Measurements from ENCODE around the gene ELK3.

ELK3 gene

DNA sequence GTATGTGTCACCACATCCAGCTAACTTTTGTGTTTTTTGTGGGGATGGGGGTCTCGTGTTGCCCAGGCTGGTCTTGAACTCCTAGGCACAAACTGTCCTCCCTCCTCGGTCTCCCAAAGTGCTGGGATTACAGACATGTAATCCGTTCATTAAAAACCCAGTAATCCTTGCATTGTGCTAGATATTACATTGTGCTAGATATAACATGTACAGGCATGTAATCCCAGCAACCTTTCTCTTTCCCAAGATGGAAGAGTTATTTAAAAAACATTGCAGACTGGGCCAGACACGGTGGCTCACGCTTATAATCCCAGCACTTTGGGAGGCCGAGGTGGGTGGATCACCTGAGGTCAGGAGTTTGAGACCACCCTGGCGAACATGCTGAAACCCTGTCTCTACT lies 19.7 kb downstream of the ELK3 start:
- no peak for DNase-seq

DNA sequence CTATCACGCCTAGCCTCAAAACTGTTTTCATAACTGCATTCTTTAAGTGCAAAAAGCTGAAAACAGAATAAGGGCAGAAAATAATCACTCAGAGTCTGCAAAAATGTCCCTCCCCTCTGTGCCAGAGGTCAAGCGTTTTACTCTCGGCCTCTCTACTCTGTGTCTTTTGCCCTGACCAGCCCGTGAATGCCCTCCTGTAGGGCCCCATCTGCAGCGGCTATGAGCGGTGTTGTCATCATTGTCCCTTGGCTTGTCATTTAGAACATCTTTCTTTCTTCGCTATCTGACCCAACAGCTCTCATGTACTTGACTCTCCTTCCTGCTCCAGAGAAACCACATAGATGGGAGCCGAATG lies 21.7 kb downstream of the ELK3 start:
- no peak for DNase-seq

DNA sequence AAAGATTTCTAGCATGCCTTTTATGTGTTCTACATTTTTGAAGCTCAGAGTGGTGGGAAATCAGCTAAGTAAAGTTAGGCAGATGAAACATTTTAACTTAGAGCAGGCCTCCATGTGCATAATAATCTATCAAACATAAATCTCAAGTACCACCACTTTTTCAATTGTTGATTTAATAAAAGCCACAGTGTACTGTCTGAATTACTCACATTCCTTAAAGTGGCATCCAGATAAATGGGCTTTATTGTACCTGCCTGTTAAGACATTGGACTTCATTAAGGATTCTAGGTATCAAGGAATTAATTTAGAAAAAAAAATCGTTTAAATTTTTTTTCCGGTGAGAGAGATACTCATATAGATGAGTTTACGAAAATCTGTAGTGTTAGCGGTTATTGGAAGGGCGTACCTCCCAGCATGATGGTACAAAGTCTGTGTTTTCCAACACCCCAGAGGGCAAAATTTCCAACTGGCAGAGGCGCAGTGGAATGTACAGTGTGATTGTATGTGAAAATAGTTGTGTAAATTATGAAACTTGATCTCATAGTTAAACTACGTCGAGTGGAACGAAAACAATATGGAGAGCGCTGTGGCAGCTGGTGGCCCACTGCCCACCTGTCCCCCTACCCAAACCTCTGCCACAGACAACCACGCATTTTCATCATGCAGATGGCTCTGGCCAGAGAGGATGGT lies 25.0 kb downstream of the ELK3 start:
- no peak for DNase-seq

DNA sequence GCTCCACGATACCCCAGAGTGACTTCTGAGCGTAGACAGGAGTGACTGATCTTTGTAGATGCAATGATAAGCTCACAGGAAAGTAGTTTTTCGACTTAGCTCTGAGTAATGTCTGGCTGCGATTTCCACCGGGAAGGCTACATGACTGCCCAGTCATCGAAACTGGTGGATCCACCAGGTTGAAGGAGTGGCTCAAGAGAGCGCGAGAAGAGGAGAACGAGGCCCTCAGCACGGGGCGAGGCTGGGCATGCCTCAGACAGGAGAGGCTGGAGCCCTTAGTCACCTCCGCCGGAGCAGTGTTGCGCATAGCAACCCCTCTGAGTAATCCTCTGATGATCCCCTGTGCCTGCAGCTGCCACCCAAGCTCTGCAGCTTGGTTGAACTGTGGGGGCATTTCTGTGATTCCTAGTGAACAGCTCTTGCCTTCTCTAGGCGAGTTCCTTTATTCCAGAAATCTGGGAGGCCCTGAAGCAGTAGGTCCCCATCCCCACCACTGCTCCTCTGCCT lies 25.6 kb downstream of the ELK3 start:
- DNase-seq: peak; percentile 95

DNA sequence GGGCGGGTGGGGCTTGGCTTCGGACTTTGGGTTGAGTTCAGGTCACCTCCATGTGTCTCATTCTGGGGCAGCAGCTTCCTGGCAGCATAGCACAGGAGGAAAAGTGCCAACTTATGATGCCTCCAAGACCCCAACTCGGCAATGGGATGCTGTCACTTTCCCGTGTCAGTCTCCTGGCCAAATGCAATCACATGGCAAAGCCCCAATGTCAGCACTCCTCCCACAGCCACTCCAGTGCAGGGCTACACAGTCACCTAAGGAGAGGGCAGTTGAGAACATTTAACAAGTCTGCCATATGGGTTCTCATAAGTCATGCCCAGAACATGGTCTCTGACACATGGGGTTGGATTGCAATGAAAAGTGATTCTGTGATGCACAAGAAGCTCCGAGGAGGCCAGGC lies 26.7 kb downstream of the ELK3 start:
- DNase-seq: peak; percentile 46

DNA sequence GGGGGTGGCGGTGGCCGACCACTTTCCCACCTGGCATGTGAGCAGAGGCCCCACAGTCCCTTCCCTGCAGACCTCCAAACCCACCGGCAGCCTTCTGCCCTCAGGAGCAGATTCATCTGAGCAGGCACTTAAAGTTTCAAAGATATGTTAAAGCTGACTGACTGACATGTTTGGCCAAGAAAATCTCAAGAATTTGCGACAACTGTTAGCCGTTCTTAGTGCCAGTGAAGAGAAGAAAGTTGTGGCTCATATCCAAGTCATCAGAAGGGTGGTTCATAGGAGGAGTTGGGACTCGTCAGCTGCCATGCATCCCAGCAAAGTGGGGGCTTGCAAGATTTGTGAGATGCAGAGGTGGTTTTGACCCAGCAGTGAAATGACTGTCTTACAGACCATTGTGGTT lies 27.2 kb downstream of the ELK3 start:
- no peak for DNase-seq

DNA sequence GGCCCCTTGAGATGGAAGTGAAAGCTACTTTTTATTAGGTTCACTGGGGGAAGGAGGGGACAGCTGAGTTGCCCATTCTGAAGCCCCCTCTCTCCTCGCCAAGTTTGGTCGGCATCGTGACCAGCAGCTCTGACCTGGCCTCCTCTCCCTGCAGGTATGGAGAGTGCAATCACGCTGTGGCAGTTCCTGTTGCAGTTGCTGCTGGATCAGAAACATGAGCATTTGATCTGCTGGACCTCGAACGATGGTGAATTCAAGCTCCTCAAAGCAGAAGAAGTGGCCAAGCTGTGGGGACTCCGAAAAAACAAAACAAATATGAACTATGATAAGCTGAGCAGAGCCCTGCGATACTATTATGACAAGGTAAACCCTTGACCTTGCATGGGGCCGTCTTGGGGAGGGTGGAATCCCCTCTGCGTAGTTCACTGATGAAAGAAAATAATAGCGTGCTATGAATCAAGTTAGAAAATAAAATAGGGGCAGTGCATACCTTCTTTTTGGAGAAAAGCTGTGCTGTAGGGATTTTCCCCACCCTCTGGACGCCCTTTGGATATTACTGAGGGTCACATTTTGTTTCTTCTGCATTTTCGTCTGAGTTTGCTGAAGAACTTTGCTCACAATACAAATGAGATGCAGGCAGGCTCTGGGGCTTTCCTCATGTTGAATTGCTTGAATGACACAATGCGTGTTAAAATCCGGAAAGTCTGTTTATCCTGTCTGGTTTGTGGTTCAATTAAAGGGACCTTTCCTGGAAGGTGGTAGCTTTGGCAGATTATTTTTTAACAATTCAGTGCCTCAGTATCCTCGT lies 29.4 kb downstream of the ELK3 start:
- no peak for DNase-seq

DNA sequence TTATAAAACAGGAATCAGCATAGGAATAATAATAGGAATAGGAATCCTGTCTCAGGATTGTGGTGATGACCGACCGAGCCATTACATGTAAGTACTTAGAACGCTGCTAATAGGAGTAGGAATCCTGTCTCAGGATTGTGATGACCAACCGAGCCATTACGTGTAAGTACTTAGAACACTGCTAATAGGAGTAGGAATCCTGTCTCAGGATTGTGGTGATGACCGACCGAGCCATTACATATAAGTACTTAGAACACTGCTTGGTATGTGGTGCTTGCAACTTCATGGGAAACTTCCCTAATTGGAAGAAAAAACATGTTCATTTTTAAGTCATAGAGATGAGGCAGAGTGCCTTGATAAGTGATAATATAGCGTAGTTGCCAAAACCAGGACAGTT lies 30.0 kb downstream of the ELK3 start:
- no peak for DNase-seq

DNA sequence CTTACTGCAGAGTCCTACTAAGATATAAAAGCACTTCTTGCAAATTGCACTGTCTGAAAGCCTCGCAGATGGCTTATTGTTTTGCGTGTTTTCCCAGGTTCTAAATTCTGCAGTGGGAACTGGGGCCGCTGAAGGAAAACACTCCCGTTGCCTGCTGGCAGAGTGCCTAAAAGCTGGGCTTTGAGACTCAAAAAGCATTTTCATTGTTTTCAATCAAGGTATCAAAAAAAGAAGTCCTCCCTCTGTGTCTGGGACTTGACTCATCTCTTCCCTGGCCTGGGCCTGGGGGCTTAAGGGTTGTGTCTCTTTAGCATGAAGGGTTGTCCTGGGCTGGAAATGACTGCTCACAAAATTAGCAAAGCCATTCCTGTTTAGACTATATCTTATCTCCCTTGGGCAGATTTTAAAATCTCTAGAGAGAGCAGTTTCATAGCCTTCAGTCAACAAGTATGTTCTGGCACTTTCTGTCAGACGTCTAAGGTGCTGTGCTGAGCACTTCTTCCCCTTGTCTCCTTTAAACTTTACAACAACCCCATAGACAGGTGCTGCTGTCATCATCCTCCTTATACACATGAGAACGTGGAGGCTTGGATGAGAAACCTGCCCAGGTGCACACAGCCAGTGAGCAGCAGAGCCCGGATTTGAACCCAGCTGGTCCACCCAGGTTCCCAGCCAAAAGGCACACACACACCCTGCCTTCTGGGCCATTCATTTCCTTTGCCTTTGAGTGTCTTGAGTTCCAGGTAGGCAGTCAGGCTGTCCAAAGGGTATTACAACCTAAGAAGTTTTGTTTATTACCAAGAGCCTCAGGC lies 31.1 kb downstream of the ELK3 start:
- DNase-seq: no peak

DNA sequence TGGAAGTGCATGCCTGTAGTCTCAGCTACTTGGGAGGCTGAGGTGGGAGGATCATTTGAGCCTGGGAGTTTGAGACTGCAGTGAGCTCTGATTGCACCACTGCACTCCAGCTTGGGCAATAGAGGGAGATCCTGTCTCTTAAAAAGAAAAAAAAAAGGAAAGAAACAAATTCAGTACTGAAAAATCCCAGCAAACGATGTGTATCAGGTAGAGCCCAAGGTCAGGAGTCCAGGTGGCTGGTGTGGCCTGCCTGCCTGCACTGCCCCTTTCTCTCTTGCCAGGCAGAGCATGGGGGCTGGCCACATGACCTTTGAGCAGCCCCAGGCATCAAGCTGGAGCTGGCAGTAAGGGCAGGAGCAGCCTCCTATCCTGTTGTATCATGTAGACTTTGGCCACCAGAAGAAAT lies 31.8 kb downstream of the ELK3 start:
- DNase-seq: no peak

DNA sequence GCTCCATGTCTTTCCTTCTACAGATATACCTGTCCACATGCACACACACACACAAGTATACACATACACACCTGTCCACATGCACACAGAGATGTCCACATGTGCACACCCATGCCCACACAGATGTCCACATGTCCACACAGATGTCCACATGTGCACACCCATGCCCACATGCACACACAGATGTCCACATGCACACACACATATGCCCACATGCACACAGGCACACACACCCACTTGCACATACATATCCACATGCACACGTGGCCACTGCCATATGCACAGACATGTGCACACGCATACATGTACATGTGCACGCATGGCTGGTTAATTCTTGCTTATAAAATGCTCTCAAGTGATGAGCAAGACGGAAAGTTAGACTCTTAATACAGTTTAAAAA lies 32.2 kb downstream of the ELK3 start:
- DNase-seq: no peak

DNA sequence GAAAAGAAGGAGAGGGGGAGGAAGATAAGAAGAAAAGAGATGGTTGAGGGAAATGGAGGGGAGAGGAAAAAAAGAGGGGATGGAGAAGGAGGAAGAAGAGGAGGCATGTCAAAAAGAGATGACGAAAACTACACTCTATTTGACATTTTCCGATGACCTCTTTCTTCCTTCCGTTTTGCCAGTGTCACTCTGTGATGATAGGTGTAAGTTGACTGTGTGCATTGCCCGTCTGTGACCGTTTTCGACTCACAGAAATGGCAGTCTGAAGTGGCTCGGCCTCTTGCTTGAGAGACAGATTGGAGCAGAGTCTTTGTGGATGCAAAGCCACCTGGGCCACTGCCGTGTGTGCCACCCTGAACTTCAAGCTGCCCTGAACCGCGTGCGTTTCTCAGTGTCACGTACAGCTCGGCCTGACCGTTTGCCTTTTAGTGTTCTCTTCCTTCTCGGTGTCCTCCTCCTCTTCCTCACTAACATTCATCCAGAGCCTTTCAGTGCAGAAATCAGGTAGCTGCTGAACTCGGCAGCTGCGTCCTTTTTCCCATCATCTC lies 32.7 kb downstream of the ELK3 start:
- no peak for DNase-seq

DNA sequence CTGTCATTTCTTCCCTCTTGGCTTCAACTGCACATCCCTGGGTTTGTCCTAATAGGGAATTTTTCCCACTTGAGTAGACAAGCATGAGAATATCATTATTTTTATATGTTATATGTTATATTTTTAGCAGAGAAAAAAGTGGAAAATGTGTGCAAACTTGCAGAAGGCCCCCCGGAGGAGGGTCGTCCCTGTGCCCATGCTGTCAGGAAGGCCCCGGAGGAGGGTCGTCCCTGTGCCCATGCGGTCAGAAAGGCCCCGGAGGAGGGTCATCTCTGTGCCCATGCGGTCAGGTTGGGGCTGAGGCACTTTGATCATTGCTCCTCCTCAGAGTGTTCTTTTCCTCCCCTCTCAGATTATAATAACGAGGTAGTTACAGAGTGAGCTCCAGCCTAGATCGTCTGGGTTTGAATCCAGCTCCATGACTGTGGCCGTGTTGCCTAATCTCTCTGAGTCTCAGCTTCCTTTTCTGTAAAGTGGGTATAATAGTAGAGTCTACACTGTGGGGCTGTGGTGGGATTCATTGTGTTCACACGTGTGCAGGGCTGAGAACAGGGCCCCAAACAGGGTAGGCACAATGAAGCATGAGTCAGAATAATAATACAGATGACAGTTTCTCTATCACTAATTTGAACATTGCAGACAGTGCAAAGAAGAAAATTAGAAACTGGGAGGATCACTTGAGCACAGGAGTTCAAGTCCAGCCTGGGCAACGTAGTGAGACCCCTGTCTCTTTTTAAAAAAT lies 33.4 kb downstream of the ELK3 start:
- no peak for DNase-seq

DNA sequence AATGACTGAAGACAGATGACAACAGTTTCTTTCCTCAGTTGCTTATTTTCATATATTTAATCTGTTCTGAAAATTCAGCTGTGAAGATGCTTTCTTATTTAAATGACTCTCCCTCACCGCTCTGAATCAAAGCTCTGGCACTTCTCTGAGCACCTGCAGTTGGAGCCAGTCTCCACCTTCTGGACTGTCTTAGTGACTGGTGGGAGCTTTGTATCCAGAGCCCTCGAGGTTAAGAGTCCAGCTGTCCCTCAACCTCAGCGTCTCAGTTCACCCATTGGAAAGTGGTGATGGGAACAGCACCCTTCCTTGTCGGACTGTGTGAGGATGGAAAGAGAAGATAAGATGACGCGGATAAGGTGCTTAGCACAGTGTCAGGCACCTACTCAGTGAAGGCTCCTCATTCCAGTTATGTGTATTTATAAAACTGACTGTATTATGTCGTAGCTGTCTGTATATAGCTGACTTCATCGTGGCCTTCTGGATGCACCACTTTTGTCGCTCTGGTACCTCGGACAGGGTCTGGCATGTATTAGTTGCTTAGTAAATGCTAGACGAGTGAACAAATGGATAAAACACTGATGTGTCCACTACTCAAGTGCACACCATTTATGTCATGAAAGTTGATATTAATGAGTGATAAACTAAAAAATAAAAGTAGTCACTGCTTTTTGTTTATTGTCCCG lies 34.5 kb downstream of the ELK3 start:
- DNase-seq: no peak

DNA sequence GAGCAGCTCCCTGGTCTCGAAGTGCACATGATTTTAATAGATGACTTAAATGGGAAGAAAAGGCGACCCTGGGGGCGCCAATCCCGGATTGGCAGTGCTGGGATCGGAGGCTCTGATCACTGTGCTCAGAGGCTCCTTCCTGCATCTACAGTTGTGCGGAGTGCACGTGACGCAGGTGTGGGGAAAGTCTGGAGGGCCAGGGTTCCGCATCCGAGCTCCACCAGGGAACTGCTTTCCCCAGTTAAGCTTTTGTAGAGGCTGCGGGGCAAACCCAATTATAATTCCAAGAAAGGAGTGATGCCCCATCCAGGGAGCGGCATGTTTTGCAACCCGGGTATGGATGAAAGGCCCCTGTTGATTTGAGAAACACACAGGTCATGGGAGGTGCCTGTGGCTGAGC lies 36.5 kb downstream of the ELK3 start:
- no peak for DNase-seq

DNA sequence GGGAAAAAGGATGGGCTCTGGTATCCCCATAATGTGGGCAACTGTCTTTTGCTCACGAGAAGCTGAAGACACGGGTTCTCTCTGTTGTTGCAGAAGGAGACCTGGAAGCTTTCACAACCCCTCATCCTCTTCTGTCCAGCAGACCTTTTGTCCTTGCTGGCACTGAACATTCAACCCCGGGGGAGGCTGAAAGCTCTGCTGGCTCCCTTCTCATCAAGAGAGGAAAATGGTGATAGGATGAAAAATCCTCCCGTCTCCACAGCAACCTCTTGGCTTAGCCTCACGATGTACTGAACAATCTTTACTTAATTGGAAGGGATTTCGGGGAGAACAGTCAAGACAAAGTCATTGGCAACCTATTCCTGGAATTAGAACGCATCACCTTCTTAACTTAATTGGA lies 39.0 kb downstream of the ELK3 start:
- no peak for DNase-seq

DNA sequence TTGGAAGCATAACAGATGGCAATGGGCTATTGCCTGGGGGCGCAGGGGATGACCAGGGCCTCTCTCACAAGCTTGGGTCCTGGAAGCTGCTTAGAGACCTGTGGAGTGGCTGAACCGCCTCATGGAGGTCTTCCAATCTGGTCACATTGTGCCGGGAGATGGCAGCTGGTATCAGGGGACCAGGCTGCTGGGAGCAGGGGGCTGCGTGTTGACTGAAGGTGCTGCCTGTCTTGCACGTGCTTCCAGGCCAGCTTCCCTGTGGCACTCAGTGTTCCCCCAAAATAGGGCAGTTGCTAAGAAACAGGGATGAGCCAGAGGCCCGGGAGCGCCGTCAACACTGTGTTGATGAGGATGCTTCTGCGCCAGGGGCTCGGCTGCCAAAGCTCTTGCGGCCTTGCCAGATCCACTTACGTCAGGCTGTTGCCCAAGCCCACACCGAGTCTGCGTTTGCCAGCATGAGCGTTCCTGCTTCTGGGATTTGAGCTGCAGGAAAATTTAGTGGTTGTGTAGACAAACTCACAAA lies 39.8 kb downstream of the ELK3 start:
- DNase-seq: peak; percentile 69

DNA sequence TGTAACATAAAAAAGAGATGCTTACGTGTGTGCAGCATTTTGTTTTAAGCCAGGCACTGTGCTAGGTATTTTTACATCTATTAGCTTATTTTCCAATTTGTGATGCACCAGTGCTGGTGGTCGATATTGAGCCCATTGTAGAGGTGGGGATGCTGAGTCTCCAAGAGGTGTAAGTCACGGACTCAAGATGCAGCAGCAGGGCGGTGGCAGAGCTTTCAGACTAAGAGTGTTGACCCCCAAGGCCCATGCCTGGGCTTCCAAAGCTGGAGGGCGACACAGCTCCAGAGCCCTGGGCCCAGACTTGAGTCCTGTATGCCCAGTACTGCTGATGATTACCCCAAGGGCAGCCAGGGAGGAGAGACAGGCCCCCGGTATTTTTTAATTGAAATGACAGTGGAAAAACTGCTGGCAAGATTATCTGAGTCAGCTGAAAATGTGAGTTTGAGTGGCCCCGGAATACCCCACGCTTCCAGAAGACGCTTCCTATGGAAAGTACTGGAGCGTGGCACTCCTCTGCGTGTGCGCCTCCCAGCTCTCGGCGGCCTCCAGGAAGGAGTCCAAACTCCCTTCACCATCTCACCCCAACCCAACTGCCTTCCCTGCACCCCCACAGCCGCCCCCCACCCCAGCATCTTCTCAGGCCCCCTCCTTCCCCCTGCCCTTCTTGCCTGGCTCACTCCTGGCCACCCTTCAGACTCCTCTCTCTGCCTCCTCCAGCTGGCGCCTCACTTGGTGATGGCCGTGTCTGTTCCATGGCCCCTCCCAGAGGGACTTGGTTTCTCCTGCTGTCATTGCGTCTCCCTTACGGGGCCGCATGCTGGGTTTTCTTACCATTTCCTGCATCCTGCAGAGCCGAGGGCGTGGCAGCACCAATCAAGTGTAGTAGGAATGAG lies 40.7 kb downstream of the ELK3 start:
- no peak for DNase-seq

DNA sequence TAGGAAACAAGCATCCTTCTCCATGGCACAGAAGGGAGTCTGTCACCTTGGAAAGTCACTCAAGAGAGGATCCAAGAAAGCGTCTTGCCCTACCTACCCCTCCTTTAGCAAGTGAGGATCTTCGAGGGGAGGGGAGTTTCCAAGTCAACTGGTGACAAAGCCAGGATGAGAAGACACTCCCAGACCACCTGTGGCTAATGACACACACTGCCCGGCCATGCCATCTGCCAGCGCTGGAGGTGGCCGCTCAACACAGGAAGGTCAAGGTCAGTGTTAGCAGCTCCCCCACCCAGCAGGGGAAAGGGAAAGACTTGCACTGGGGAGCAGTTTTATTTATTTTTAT lies 41.3 kb downstream of the ELK3 start:
- DNase-seq: no peak

DNA sequence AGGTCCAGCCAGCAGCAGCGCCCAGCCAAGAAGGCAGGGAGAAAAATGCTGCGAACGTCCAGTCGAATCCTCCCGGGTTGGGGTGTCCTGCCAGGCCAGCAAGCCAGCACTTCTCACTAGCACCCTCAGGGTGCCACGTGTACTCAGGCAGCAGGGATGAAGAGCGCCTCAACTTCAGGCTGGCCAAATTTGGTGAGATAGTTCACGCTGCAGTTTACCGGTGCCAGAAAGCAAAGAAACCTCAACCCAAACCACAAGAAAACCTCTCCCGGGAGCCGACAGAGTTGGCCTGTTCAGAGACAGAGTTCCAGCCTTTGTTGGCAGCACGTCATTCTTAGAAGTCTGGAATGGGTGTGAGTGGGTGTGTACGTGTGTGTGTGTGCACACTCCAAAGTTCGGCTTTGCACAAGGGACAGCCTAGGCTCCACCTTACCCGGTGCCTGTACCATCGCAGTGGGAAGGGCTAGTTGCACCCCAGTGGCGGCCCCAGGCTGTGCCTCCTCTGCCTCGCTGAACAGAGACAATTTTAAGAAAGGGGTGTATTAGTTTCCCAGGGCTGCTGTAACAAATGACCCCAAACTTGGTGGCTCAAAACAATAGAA lies 42.1 kb downstream of the ELK3 start:
- peak; percentile 63 for DNase-seq
